Breast epithelium (tissue), 3 donors: Measurements from ENCODE around the gene SPIB.

Source experiments
- POLR2A ChIP-seq: fragments of 450-650 bp; IDR thresholded peaks from one replicate; pipeline ENCODE4 v1.6.1; 2016; ENCODE audit warnings: antibody characterized with exemption, mild to moderate bottlenecking, moderate library complexity
- TF ChIP-seq, protein P1 (sequence below), 3 donors: fragments of 450-650 bp; IDR thresholded peaks; one replicate each; pipeline ENCODE4 v1.5.1; 2016 to 2017; ENCODE audit warnings: antibody characterized with exemption in 3 of 3, mild to moderate bottlenecking in 3 of 3, moderate library complexity in 3 of 3

DNA sequence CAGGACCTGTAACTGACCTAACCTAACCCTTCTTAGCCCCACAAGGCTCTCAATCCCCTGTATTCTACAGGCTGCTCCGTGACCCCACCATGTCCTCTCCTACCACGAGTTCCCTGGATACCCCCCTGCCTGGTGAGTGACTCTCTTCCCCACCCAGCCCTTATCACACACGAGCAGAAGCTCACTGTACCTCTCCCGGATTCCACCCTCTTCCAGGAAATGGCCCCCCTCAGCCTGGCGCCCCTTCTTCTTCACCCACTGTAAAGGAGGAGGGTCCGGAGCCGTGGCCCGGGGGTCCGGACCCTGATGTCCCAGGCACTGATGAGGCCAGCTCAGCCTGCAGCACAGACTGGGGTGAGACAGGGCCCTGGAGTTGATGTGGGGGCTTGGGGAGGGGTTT, 41.2 kb upstream of the SPIB start:
- TF ChIP-seq, protein P1, sequence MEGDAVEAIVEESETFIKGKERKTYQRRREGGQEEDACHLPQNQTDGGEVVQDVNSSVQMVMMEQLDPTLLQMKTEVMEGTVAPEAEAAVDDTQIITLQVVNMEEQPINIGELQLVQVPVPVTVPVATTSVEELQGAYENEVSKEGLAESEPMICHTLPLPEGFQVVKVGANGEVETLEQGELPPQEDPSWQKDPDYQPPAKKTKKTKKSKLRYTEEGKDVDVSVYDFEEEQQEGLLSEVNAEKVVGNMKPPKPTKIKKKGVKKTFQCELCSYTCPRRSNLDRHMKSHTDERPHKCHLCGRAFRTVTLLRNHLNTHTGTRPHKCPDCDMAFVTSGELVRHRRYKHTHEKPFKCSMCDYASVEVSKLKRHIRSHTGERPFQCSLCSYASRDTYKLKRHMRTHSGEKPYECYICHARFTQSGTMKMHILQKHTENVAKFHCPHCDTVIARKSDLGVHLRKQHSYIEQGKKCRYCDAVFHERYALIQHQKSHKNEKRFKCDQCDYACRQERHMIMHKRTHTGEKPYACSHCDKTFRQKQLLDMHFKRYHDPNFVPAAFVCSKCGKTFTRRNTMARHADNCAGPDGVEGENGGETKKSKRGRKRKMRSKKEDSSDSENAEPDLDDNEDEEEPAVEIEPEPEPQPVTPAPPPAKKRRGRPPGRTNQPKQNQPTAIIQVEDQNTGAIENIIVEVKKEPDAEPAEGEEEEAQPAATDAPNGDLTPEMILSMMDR (IDR thresholded peaks at IDR 0.05): no peak
- no peak for TF ChIP-seq POLR2A
